ENCODE measurements around the gene SNAPC4. TPM values are rescaled to one million over a fixed set of nuclear protein-coding genes. Genes with fewer than 3 reads are reported as not detected.

Gene SNAPC4
- total and polyA plus RNA-seq, 2 of the 8 experiments (the other 6 are each of a cell fraction or from before 2014, with no cell fraction given): 6.9 to 18.1 TPM

DNA sequence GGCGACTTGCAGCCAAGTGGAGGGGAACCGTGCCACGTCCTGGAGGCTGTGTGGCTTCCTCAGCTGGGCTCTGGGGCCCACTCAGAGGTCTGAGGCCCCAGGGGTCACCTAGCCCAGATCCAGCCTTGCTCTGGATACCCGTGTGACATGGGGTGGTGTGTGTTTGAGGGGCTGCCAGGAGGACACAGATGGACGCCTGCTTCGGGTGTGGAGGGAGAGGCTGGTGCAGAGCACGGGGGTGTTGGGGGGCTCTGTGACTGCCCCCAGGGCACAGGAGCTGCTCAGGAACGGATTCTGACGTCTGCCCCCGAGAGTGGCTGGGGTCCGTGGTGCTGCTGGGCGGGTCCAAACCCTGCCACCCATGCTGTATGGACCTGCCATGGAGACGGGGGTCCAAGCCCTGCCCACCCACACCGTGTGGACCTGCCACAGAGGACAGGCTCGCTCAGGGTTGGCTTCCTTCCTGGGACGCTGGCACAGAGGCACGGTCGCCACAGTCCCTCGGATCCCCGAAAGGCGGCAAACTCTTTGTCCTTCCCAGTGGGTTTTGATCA is 29.2 kb upstream of the SNAPC4 start (continued):
- TF ChIP-seq, protein P1, sequence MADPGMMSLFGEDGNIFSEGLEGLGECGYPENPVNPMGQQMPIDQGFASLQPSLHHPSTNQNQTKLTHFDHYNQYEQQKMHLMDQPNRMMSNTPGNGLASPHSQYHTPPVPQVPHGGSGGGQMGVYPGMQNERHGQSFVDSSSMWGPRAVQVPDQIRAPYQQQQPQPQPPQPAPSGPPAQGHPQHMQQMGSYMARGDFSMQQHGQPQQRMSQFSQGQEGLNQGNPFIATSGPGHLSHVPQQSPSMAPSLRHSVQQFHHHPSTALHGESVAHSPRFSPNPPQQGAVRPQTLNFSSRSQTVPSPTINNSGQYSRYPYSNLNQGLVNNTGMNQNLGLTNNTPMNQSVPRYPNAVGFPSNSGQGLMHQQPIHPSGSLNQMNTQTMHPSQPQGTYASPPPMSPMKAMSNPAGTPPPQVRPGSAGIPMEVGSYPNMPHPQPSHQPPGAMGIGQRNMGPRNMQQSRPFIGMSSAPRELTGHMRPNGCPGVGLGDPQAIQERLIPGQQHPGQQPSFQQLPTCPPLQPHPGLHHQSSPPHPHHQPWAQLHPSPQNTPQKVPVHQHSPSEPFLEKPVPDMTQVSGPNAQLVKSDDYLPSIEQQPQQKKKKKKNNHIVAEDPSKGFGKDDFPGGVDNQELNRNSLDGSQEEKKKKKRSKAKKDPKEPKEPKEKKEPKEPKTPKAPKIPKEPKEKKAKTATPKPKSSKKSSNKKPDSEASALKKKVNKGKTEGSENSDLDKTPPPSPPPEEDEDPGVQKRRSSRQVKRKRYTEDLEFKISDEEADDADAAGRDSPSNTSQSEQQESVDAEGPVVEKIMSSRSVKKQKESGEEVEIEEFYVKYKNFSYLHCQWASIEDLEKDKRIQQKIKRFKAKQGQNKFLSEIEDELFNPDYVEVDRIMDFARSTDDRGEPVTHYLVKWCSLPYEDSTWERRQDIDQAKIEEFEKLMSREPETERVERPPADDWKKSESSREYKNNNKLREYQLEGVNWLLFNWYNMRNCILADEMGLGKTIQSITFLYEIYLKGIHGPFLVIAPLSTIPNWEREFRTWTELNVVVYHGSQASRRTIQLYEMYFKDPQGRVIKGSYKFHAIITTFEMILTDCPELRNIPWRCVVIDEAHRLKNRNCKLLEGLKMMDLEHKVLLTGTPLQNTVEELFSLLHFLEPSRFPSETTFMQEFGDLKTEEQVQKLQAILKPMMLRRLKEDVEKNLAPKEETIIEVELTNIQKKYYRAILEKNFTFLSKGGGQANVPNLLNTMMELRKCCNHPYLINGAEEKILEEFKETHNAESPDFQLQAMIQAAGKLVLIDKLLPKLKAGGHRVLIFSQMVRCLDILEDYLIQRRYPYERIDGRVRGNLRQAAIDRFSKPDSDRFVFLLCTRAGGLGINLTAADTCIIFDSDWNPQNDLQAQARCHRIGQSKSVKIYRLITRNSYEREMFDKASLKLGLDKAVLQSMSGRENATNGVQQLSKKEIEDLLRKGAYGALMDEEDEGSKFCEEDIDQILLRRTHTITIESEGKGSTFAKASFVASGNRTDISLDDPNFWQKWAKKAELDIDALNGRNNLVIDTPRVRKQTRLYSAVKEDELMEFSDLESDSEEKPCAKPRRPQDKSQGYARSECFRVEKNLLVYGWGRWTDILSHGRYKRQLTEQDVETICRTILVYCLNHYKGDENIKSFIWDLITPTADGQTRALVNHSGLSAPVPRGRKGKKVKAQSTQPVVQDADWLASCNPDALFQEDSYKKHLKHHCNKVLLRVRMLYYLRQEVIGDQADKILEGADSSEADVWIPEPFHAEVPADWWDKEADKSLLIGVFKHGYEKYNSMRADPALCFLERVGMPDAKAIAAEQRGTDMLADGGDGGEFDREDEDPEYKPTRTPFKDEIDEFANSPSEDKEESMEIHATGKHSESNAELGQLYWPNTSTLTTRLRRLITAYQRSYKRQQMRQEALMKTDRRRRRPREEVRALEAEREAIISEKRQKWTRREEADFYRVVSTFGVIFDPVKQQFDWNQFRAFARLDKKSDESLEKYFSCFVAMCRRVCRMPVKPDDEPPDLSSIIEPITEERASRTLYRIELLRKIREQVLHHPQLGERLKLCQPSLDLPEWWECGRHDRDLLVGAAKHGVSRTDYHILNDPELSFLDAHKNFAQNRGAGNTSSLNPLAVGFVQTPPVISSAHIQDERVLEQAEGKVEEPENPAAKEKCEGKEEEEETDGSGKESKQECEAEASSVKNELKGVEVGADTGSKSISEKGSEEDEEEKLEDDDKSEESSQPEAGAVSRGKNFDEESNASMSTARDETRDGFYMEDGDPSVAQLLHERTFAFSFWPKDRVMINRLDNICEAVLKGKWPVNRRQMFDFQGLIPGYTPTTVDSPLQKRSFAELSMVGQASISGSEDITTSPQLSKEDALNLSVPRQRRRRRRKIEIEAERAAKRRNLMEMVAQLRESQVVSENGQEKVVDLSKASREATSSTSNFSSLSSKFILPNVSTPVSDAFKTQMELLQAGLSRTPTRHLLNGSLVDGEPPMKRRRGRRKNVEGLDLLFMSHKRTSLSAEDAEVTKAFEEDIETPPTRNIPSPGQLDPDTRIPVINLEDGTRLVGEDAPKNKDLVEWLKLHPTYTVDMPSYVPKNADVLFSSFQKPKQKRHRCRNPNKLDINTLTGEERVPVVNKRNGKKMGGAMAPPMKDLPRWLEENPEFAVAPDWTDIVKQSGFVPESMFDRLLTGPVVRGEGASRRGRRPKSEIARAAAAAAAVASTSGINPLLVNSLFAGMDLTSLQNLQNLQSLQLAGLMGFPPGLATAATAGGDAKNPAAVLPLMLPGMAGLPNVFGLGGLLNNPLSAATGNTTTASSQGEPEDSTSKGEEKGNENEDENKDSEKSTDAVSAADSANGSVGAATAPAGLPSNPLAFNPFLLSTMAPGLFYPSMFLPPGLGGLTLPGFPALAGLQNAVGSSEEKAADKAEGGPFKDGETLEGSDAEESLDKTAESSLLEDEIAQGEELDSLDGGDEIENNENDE (IDR thresholded peaks at IDR 0.05; ENCODE audit: insufficient replicate concordance, low read length): no peak
- TF ChIP-seq POLR2AphosphoS5 (IDR thresholded peaks at IDR 0.05; ENCODE audit: low read depth, low read length) (no peak), KDM1A (IDR thresholded peaks at IDR 0.05; ENCODE audit: borderline replicate concordance, low read length) (no peak), YY1 (IDR thresholded peaks at IDR 0.05; ENCODE audit: low read depth, low read length) (no peak), TCF12 (IDR thresholded peaks at IDR 0.05; ENCODE audit: low read depth, low read length) (no peak), SAP30 (IDR thresholded peaks at IDR 0.05; ENCODE audit: insufficient read depth, insufficient replicate concordance, low read length) (no peak), ATF2 (IDR thresholded peaks at IDR 0.05; ENCODE audit: low read length) (no peak), CBX5 (IDR thresholded peaks at IDR 0.05; ENCODE audit: low read depth, low read length) (no peak), PHF8 (conservative IDR thresholded peaks at IDR 0.05; ENCODE audit: low read depth, low read length) (no peak), SP2 (IDR thresholded peaks at IDR 0.05; ENCODE audit: low read length) (no peak)
